PFSK-1 (cell line): ENCODE measurements around the gene PAX2.

Experiments
- POLR2AphosphoS5 ChIP-seq: IDR thresholded peaks from 2 replicates; pipeline ENCODE4 v1.6.1; 2012; ENCODE audit warnings: low read depth, mild to moderate bottlenecking, control low read depth, low read length, moderate library complexity
- SIN3A ChIP-seq: IDR thresholded peaks from 2 replicates; pipeline ENCODE4 v1.6.1; 2012; ENCODE audit warnings: mild to moderate bottlenecking, low read length, moderate library complexity, borderline replicate concordance; ENCODE audit not compliant: insufficient read depth
- TAF1 ChIP-seq: IDR thresholded peaks from 2 replicates; pipeline ENCODE4 v1.6.1; 2012; ENCODE audit warnings: low read length, control low read depth, borderline replicate concordance; ENCODE audit not compliant: insufficient read depth
- TF ChIP-seq, protein P1 (sequence below), 2 experiments: IDR thresholded peaks; 2 replicates each; pipeline versions ENCODE4 v1.6.1 to v1.8.0; 2011 to 2012; ENCODE audit warnings: low read depth in 2 of 2, low read length in 2 of 2, control low read depth in 1 of 2, inconsistent platforms in 1 of 2, mild to moderate bottlenecking in 1 of 2, moderate library complexity in 1 of 2; ENCODE audit not compliant: insufficient read depth in 1 of 2

DNA sequence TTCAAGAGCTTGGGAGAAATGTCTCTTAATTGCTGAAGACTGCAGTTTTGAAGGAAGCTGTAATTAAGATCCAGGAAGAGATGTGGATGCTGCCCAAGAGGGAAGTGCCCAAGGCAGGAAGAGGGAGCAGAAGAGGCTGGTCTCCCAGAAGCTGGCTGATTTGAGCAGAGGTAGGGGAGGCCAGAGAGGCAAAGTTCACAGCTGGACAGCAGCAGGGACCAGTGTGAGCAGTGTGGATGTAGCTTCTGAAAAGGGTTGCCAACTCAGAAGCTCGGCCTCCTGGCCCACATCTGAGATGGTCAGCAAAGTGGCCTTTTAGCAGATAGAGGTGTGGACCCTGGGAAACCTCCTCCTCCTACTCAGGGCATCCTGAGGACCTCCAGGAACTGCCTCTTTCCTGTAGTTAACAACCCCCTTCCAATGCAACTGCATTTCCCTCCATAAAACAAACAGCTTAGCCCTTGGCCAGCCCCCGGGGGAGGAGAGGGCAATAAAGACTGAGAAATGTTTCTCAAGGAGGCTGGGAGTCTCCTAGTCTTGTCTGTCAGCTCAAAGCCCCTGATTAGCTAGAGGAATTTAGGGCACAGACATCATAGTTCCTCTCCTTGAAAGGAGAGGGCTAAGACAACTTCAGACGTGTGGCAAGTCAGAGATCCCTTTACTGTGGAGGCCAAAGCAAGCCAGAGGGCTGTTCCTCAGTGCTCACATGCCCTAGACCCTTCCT lies 69.5 kb downstream of the PAX2 start:
- TF ChIP-seq POLR2AphosphoS5 (no peak), SIN3A (no peak), TAF1 (no peak)
- TF ChIP-seq, protein P1, sequence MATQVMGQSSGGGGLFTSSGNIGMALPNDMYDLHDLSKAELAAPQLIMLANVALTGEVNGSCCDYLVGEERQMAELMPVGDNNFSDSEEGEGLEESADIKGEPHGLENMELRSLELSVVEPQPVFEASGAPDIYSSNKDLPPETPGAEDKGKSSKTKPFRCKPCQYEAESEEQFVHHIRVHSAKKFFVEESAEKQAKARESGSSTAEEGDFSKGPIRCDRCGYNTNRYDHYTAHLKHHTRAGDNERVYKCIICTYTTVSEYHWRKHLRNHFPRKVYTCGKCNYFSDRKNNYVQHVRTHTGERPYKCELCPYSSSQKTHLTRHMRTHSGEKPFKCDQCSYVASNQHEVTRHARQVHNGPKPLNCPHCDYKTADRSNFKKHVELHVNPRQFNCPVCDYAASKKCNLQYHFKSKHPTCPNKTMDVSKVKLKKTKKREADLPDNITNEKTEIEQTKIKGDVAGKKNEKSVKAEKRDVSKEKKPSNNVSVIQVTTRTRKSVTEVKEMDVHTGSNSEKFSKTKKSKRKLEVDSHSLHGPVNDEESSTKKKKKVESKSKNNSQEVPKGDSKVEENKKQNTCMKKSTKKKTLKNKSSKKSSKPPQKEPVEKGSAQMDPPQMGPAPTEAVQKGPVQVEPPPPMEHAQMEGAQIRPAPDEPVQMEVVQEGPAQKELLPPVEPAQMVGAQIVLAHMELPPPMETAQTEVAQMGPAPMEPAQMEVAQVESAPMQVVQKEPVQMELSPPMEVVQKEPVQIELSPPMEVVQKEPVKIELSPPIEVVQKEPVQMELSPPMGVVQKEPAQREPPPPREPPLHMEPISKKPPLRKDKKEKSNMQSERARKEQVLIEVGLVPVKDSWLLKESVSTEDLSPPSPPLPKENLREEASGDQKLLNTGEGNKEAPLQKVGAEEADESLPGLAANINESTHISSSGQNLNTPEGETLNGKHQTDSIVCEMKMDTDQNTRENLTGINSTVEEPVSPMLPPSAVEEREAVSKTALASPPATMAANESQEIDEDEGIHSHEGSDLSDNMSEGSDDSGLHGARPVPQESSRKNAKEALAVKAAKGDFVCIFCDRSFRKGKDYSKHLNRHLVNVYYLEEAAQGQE (IDR thresholded peaks at IDR 0.05; ENCODE audit: insufficient read depth in 1 of 2, low read depth in 2 of 2, low read length in 2 of 2) = peak in 1 of 2 experiments; percentile 62; a peak in 1 of 4 replicates
